ENCODE data around the gene VWA5B1. TPM values are rescaled to one million over a fixed set of nuclear protein-coding genes. Genes with fewer than 3 reads are reported as not detected.

The VWA5B1 gene, protein sequence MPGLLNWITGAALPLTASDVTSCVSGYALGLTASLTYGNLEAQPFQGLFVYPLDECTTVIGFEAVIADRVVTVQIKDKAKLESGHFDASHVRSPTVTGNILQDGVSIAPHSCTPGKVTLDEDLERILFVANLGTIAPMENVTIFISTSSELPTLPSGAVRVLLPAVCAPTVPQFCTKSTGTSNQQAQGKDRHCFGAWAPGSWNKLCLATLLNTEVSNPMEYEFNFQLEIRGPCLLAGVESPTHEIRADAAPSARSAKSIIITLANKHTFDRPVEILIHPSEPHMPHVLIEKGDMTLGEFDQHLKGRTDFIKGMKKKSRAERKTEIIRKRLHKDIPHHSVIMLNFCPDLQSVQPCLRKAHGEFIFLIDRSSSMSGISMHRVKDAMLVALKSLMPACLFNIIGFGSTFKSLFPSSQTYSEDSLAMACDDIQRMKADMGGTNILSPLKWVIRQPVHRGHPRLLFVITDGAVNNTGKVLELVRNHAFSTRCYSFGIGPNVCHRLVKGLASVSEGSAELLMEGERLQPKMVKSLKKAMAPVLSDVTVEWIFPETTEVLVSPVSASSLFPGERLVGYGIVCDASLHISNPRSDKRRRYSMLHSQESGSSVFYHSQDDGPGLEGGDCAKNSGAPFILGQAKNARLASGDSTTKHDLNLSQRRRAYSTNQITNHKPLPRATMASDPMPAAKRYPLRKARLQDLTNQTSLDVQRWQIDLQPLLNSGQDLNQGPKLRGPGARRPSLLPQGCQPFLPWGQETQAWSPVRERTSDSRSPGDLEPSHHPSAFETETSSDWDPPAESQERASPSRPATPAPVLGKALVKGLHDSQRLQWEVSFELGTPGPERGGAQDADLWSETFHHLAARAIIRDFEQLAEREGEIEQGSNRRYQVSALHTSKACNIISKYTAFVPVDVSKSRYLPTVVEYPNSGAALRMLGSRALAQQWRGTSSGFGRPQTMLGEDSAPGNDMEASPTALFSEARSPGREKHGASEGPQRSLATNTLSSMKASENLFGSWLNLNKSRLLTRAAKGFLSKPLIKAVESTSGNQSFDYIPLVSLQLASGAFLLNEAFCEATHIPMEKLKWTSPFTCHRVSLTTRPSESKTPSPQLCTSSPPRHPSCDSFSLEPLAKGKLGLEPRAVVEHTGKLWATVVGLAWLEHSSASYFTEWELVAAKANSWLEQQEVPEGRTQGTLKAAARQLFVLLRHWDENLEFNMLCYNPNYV
- not detected for total RNA-seq

DNA sequence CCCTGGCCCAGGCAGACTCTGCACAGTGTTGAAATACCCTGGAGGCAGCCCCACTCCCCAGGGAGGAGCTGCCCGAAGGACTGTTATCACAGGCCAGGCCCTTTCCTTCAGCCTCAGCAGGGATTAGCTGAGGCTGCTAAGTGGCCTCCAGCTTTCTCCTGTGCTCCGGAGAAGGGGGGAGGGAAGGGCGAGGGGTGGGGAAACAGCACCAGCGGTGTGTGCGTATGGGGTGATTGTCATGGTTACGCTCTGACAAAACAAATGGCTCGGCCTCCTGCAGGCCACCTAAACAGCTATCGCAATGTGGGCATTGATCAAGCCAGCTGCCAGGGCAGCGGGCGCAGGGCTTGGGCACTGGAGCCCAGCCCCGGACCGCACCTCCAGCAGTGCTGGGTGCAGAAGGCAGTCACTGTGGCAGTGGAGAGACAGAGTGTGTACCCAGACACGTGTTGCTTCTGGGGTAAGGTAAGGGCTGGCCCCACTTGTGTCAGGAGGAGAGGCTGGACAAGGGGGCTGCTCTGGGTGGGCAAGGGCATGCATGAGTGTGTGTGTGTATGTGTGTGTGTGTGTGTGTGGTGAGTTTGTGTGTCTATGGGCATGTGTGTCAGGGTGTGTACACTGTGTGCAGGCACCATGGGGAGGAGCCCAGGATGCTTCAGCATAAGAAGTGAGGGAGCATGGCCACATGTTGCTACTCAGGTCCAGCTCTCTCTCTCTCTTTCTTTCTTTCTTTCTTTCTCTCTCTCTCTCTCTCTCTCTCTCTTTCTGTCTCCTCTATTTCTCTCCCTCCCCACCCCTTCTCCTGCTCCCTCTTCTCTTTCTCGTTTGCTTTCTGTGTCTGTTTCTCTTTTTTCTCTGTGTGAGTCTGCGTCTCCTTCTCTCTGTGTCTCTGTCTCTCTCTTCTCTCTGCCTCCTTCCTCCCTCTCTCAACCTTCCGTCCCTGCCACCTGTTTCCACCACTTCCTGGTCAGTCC is at the start of gene VWA5B1:
Gene VWA5B1, plus strand, starts transcription at position 252 of the 974 bp plus-strand sequence. CDS start 19,727 bp downstream, outside the sequence.
- DNase-seq (ENCODE audit: extremely low spot score in 2 of 2), result no peak
- TF ChIP-seq POLR2AphosphoS5 (IDR thresholded peaks at IDR 0.05; ENCODE audit: insufficient read depth in 1 of 2, low read depth in 1 of 2), result no peak
- TF ChIP-seq, protein P1, sequence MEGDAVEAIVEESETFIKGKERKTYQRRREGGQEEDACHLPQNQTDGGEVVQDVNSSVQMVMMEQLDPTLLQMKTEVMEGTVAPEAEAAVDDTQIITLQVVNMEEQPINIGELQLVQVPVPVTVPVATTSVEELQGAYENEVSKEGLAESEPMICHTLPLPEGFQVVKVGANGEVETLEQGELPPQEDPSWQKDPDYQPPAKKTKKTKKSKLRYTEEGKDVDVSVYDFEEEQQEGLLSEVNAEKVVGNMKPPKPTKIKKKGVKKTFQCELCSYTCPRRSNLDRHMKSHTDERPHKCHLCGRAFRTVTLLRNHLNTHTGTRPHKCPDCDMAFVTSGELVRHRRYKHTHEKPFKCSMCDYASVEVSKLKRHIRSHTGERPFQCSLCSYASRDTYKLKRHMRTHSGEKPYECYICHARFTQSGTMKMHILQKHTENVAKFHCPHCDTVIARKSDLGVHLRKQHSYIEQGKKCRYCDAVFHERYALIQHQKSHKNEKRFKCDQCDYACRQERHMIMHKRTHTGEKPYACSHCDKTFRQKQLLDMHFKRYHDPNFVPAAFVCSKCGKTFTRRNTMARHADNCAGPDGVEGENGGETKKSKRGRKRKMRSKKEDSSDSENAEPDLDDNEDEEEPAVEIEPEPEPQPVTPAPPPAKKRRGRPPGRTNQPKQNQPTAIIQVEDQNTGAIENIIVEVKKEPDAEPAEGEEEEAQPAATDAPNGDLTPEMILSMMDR (IDR thresholded peaks at IDR 0.05), result no peak
- no peak for TF ChIP-seq POLR2A (IDR thresholded peaks at IDR 0.05)
- H3K9me3 ChIP-seq, result no peaks in the 10 kb centered on the region
- no peaks in the 10 kb centered on the region for H3K36me3 ChIP-seq
- H3K27ac ChIP-seq, result no peak within 1 kb of the TSS
- H3K4me3 ChIP-seq, result no peak within 1 kb of the TSS
- no peaks in the 10 kb centered on the region for H3K4me1 ChIP-seq
- H3K27me3 ChIP-seq, result no peaks in the 10 kb centered on the region
- intact Hi-C loops (cut with DNase I), result no loop called here

DNA sequence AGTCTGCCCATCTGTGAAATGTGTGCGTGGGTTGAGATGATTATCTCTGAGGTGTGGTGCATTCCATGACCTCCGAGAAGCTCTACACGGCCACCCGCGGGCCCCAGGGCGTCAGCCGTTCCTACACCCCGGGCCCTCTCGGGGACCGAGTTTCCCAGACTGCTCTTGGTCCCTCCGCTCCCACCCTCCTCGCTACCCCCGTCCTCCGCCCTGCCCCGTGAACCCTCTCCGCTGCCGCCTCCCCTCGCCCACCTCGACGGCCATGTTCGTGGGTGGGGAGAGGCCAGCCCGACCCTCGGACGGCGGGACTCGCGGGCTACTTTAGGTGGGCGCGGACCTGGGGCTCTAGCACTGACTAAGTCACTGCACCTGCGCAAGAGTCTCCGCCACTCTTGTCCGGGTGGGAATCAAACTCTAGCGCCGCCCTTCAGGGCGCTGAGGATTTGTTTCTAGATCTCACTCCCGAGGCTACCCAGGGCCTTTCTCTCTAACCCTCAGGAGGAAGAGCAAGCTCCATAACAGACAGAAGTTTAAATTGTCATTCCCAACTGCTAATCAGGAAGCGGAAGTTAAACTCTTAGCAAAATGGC is 47.7 kb upstream of the VWA5B1 start:
- H3K36me3 ChIP-seq, result no peaks in the 10 kb centered on the region
- H3K4me3 ChIP-seq, result no peak overlapping the region
- intact Hi-C loops (cut with DNase I), result no loop called here
- no peak overlapping the region for H3K27ac ChIP-seq
- DNase-seq (ENCODE audit: extremely low spot score in 2 of 2), result no peak
- no peaks in the 10 kb centered on the region for H3K27me3 ChIP-seq
- no peaks in the 10 kb centered on the region for H3K4me1 ChIP-seq
- TF ChIP-seq POLR2AphosphoS5 (IDR thresholded peaks at IDR 0.05; ENCODE audit: insufficient read depth in 1 of 2, low read depth in 1 of 2) (no peak), POLR2A (IDR thresholded peaks at IDR 0.05) (no peak)
- TF ChIP-seq, protein P1 (IDR thresholded peaks at IDR 0.05), result no peak
- no peaks in the 10 kb centered on the region for H3K9me3 ChIP-seq

DNA sequence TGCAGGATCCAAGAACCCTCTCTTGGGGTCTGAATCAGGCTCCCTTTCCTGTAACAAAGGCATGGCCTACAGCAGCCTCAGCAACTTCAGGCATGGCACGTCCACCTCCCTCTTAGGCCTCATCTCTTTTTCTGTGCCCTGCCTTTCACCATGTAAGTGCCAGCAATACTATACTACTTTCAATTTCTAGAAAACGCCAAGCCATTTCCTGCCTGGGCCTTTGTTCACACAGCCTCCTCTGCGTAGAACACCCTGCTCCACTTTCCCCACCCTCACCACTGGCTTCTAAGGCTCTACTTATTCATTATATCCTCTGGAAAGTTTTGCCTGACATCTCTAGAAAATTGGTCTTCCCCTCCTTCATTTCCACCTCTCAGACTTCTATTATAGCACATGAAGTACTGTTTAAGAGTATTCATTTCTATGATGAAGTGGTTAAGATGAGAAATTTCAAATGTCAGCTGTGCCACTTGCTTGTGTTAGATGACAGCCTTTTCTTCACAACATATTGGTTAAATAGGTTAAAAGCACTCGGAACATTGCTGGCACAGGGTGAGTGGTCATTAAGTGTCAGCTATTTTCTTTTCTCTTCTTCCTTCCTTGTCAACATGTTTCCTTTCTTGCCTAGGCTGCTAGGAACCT is 41.6 kb upstream of the VWA5B1 start:
- Histone ChIP-seq H3K27ac (no peak overlapping the region), H3K36me3 (no peaks in the 10 kb centered on the region), H3K27me3 (no peaks in the 10 kb centered on the region), H3K4me3 (no peak overlapping the region), H3K9me3 (no peaks in the 10 kb centered on the region), H3K4me1 (no peaks in the 10 kb centered on the region)
- intact Hi-C loops (cut with DNase I), result no loop called here
- no peak for DNase-seq (ENCODE audit: extremely low spot score in 2 of 2)
- TF ChIP-seq, protein P1 (IDR thresholded peaks at IDR 0.05), result no peak
- no peak for TF ChIP-seq POLR2A (IDR thresholded peaks at IDR 0.05)
- TF ChIP-seq POLR2AphosphoS5 (IDR thresholded peaks at IDR 0.05; ENCODE audit: insufficient read depth in 1 of 2, low read depth in 1 of 2), result no peak

Data from vagina (tissue), 2 donors.